Lower leg skin (tissue), 3 donors: ENCODE data around the gene SLC35E3.

Source experiments
- CTCF ChIP-seq, 3 donors: fragments of 450-650 bp; IDR thresholded peaks; one replicate each; pipeline ENCODE4 v1.5.1; 2016; ENCODE audit warnings: antibody characterized with exemption in 3 of 3, mild to moderate bottlenecking in 3 of 3, moderate library complexity in 2 of 3
- POLR2A ChIP-seq, 2 donors: fragments of 450-650 bp; IDR thresholded peaks; one replicate each; pipeline ENCODE4 v1.6.1; 2016 to 2017; ENCODE audit warnings: antibody characterized with exemption in 2 of 2, mild to moderate bottlenecking in 1 of 2, moderate library complexity in 1 of 2

DNA sequence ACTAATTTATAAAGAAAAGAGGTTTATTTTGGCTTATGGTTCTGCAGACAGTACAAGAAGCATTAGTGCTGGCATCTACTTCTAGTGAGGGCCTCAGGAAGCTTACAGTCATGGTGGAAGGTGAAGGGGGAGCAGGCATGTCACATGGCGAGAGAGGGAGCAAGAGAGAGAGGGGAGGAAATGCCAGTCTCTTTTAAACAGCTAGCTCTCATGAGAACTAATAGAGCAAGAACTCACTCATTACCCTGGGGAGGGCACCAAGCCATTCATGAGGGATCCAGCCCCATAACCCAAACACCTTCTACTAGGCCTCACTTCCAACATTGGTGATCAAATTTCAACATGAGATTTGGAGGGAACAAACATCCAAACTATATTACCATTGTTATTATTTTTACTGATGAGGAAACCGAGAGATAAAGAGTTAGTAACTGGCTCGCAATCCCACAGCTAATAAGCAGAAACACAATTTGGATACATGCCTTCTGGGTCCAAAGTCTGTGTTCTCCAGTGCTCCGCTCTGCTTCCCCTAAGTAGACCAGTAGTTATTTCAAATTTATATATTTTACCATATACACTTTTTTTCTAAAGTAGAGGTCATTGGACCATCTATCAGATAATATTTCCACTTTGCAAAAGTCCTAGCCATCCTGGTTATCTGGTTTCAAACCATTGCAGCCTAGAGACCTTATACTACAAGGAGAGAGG lies 9.7 kb downstream of the SLC35E3 start:
- no peak for TF ChIP-seq POLR2A (IDR thresholded peaks at IDR 0.05)
- no peak for TF ChIP-seq CTCF (IDR thresholded peaks at IDR 0.05)
